ENCODE measurements around the gene STBD1.

GRCh38 chr4:76300012-76300411 is 6.5 kb upstream of the STBD1 start:
- TF ChIP-seq CTCF (IDR thresholded peaks at IDR 0.05; ENCODE audit: low read depth, low read length, poor library complexity, severe bottlenecking) (no peak), EZH2phosphoT487 (IDR thresholded peaks at IDR 0.05; ENCODE audit: borderline replicate concordance, low read length) (no peak)

Measured in DOHH2 (cell line).